Neuron (in vitro differentiated cells): Measurements from ENCODE around the gene ST3GAL4.

Experiments
- H2AFZ ChIP-seq: one replicate; pipeline ENCODE4 v1.6.1; 2013; ENCODE audit warnings: low read depth, mild to moderate bottlenecking, inconsistent platforms, low read length, moderate library complexity
- H3K27me3 ChIP-seq: one replicate; pipeline ENCODE4 v1.6.1; 2013; ENCODE audit warnings: low read length; ENCODE audit not compliant: insufficient read depth
- H3K36me3 ChIP-seq: one replicate; pipeline ENCODE4 v1.6.1; 2013; ENCODE audit warnings: low read length; ENCODE audit not compliant: insufficient read depth
- H3K4me1 ChIP-seq: one replicate; pipeline ENCODE4 v1.6.1; 2013; ENCODE audit warnings: low read length; ENCODE audit not compliant: insufficient read depth
- H3K4me3 ChIP-seq: 2 replicates; pipeline ENCODE4 v1.5.1; 2013; ENCODE audit warnings: mild to moderate bottlenecking, low read length, moderate library complexity
- H3K9me3 ChIP-seq: one replicate; pipeline ENCODE4 v1.6.1; 2013; ENCODE audit warnings: low read length

The ST3GAL4 gene

GRCh38 chr11:126461996-126462395 lies 106.5 kb downstream of the ST3GAL4 start:
- Histone ChIP-seq H3K4me3 (no peak overlapping the region), H3K9me3 (no peaks in the 10 kb centered on the region), H3K36me3 (no peaks in the 10 kb centered on the region), H3K4me1 (no peaks in the 10 kb centered on the region), H3K27me3 (peaks cover 19% of the 10 kb centered on the region), H2AFZ (no peak overlapping the region)

DNA sequence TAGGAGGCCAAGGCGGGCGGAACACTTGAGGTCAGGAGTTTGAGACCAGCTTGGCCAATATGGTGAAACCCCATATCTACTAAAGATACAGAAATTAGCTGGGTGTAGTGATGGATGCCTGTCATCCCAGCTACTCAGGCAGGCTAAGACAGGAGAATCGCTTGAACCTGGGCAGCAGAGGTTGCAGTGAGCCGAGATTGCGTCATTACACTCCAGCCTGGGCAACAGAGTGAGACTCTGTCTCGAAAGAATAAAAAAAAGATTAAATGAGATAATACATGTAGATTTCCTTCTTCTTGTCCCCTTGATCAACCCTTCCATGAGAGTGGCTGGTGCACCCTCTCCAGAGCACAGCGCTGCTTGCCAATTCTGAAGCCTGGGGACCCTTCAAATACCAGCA lies 106.9 kb downstream of the ST3GAL4 start:
- Histone ChIP-seq H3K27me3 (peaks cover 19% of the 10 kb centered on the region), H3K9me3 (no peaks in the 10 kb centered on the region), H3K36me3 (no peaks in the 10 kb centered on the region), H3K4me3 (no peak overlapping the region), H3K4me1 (no peaks in the 10 kb centered on the region), H2AFZ (no peak overlapping the region)
